ENCODE data around the gene ZNF579.

DNA sequence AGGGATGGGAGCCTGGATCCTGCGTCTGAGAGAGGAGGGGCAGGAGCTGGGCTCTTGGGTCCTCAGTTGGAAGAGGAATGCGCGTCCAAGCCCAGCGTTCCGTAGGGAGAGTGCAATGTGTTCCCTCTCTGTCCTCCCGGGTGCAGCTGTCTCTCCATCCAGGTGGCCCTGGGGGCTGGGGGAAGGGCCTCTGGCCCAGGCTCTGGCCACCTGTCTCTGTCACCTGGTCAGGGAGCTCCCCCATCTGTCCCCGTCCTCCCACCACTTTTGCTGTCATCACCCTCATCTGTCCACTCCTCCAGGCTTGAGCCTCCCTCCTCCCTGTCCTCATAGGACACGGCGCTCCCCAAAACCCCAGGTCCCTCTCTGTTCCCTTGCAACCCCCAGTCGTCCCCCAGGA lies 40.0 kb downstream of the ZNF579 start:
- TF ChIP-seq, protein P1, sequence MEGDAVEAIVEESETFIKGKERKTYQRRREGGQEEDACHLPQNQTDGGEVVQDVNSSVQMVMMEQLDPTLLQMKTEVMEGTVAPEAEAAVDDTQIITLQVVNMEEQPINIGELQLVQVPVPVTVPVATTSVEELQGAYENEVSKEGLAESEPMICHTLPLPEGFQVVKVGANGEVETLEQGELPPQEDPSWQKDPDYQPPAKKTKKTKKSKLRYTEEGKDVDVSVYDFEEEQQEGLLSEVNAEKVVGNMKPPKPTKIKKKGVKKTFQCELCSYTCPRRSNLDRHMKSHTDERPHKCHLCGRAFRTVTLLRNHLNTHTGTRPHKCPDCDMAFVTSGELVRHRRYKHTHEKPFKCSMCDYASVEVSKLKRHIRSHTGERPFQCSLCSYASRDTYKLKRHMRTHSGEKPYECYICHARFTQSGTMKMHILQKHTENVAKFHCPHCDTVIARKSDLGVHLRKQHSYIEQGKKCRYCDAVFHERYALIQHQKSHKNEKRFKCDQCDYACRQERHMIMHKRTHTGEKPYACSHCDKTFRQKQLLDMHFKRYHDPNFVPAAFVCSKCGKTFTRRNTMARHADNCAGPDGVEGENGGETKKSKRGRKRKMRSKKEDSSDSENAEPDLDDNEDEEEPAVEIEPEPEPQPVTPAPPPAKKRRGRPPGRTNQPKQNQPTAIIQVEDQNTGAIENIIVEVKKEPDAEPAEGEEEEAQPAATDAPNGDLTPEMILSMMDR (IDR thresholded peaks at IDR 0.05; ENCODE audit: extremely low read depth in 1 of 2, insufficient read depth in 1 of 2, low read depth in 1 of 2, low read length in 2 of 2) = no peak
- TF ChIP-seq FOS (IDR thresholded peaks at IDR 0.05; ENCODE audit: borderline replicate concordance, insufficient read depth, low read length) (no peak), POLR2A (IDR thresholded peaks at IDR 0.05; ENCODE audit: low read depth, low read length) (no peak)
